OCI-LY7 (cell line): ENCODE data around the gene IGLL5.
"Not testable (repeated sequence)": the region's sequence is repeated elsewhere in the genome, so short reads cannot be mapped to it uniquely, and the experiment has no call there.

ENCODE experiments used
- EZH2phosphoT487 ChIP-seq: fragments of 200-600 bp; sonication (generic); IDR thresholded peaks from 2 replicates; pipeline ENCODE4 v1.6.1; 2018; ENCODE audit warnings: low read depth, borderline replicate concordance, mild to moderate bottlenecking, mixed run types, antibody characterized with exemption, low read length, moderate library complexity, mixed read lengths
- TF ChIP-seq, protein P1 (sequence below): fragments of 200-600 bp; sonication (generic); conservative IDR thresholded peaks from 2 replicates; pipeline ENCODE4 v1.5.1; 2014; ENCODE audit warnings: mild to moderate bottlenecking, antibody characterized with exemption, low read length, moderate library complexity, mixed read lengths

DNA sequence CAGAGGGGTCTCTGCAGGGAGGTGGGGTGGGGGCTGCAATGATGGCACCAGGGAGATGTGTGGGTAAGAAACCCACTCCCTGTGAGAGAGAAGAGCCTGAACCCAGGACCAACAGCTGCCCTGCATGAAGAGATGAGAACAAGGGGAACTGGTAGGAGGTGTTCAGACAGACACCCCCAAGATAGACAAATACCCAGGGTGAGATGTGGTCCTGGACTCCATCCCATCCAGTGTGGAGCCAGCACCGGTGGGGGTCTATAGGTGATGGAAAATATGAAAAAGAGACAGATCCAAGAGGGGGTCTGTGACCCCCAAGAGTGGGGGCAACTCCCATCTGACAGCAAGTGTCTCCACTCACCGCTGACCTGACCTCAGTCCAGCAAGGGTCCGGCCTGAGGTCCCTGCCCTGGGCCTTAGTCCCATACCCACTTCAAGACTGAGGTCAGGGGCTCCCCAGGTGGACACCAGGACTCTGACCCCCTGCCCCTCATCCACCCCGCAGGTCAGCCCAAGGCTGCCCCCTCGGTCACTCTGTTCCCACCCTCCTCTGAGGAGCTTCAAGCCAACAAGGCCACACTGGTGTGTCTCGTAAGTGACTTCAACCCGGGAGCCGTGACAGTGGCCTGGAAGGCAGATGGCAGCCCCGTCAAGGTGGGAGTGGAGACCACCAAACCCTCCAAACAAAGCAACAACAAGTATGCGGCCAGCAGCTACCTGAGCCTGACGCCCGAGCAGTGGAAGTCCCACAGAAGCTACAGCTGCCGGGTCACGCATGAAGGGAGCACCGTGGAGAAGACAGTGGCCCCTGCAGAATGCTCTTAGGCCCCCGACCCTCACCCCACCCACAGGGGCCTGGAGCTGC is 34.7 kb downstream of the IGLL5 start:
- TF ChIP-seq, protein P1, sequence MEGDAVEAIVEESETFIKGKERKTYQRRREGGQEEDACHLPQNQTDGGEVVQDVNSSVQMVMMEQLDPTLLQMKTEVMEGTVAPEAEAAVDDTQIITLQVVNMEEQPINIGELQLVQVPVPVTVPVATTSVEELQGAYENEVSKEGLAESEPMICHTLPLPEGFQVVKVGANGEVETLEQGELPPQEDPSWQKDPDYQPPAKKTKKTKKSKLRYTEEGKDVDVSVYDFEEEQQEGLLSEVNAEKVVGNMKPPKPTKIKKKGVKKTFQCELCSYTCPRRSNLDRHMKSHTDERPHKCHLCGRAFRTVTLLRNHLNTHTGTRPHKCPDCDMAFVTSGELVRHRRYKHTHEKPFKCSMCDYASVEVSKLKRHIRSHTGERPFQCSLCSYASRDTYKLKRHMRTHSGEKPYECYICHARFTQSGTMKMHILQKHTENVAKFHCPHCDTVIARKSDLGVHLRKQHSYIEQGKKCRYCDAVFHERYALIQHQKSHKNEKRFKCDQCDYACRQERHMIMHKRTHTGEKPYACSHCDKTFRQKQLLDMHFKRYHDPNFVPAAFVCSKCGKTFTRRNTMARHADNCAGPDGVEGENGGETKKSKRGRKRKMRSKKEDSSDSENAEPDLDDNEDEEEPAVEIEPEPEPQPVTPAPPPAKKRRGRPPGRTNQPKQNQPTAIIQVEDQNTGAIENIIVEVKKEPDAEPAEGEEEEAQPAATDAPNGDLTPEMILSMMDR = not testable (repeated sequence)
- not testable (repeated sequence) for TF ChIP-seq EZH2phosphoT487
